H1 (cell line): Measurements from ENCODE around the gene ARHGAP32.

Source experiments
- ASH2L ChIP-seq: fragments of 200-600, 300-600 bp; sonication (generic); IDR thresholded peaks from one replicate; pipeline ENCODE4 v1.7.1; 2017; ENCODE audit warnings: low read length
- CREB1 ChIP-seq: IDR thresholded peaks from 2 replicates; pipeline ENCODE4 v1.6.1; 2012; ENCODE audit warnings: inconsistent platforms
- CTCF ChIP-seq, 3 experiments: IDR thresholded peaks; 1 replicate in 2 of 3; 2 replicates in 1 of 3; pipeline versions ENCODE4 v1.5.1 to v1.6.1; 2011; ENCODE audit warnings: low read length in 3 of 3, mild to moderate bottlenecking in 3 of 3, inconsistent platforms in 2 of 3, low read depth in 1 of 3, moderate library complexity in 1 of 3; ENCODE audit not compliant: insufficient read depth in 1 of 3; ENCODE audit errors: control extremely low read depth in 1 of 3
- EP300 ChIP-seq, 2 experiments: IDR thresholded peaks; 1 replicate in 1 of 2; 2 replicates in 1 of 2; pipeline ENCODE4 v1.6.1; 2011 to 2012; ENCODE audit warnings: low read depth in 2 of 2, low read length in 2 of 2, mild to moderate bottlenecking in 2 of 2, borderline replicate concordance in 1 of 2, inconsistent platforms in 1 of 2, moderate library complexity in 1 of 2
- EZH2 ChIP-seq: fragments of 200-600 bp; sonication (generic); IDR thresholded peaks from 2 replicates; pipeline ENCODE4 v1.7.1; 2012; ENCODE audit warnings: low read depth, mild to moderate bottlenecking, moderate library complexity, low read length, inconsistent platforms; ENCODE audit not compliant: severe bottlenecking
- FOSL1 ChIP-seq: IDR thresholded peaks from 2 replicates; pipeline ENCODE4 v1.6.1; 2011; ENCODE audit warnings: mild to moderate bottlenecking, low read depth, low read length, moderate library complexity; ENCODE audit not compliant: insufficient read depth
- HDAC6 ChIP-seq: IDR thresholded peaks from one replicate; pipeline ENCODE4 v1.7.1; 2012; ENCODE audit warnings: low read depth, mild to moderate bottlenecking, inconsistent platforms, low read length, moderate library complexity
- JUND ChIP-seq: IDR thresholded peaks from 2 replicates; pipeline ENCODE4 v1.6.1; 2011; ENCODE audit warnings: mild to moderate bottlenecking, improper control_type of control experiment, low read length
- POLR2A ChIP-seq, 2 experiments: IDR thresholded peaks; 1 replicate in 1 of 2; 2 replicates in 1 of 2; pipeline ENCODE4 v1.6.1; 2011; ENCODE audit warnings: low read depth in 2 of 2, low read length in 2 of 2, mild to moderate bottlenecking in 2 of 2; ENCODE audit errors: control extremely low read depth in 1 of 2
- POLR2AphosphoS5 ChIP-seq: IDR thresholded peaks from 2 replicates; pipeline ENCODE4 v1.6.1; 2011; ENCODE audit warnings: low read depth, low read length
- RAD21 ChIP-seq, 2 experiments: IDR thresholded peaks in 1 of 2; conservative IDR thresholded peaks in 1 of 2; 2 replicates each; pipeline ENCODE4 v1.6.1; 2011; ENCODE audit warnings: low read depth in 2 of 2, low read length in 2 of 2, improper control_type of control experiment in 1 of 2, inconsistent platforms in 1 of 2, mild to moderate bottlenecking in 1 of 2, moderate library complexity in 1 of 2
- SP2 ChIP-seq: IDR thresholded peaks from 2 replicates; pipeline ENCODE4 v1.6.1; 2012; ENCODE audit warnings: mild to moderate bottlenecking, low read length, inconsistent platforms
- USF2 ChIP-seq: IDR thresholded peaks from 2 replicates; pipeline ENCODE4 v1.6.1; 2011; ENCODE audit warnings: low read length, improper control_type of control experiment
- ZNF274 ChIP-seq: IDR thresholded peaks from 2 replicates; pipeline ENCODE4 v1.7.0; 2012; ENCODE audit warnings: low read length, borderline replicate concordance; ENCODE audit errors: extremely low read depth

- TF ChIP-seq RAD21 (IDR thresholded peaks at IDR 0.05 in 1 of 2, conservative IDR thresholded peaks at IDR 0.05 in 1 of 2; ENCODE audit: low read depth in 2 of 2, low read length in 2 of 2) = no peak
- TF ChIP-seq CREB1 = no peak
- no peak for TF ChIP-seq ZNF274
- TF ChIP-seq CTCF (IDR thresholded peaks at IDR 0.05; ENCODE audit: control extremely low read depth in 1 of 3, insufficient read depth in 1 of 3, low read depth in 1 of 3, low read length in 3 of 3) = no peak
- TF ChIP-seq SP2 = no peak
- no peak for TF ChIP-seq ASH2L
- TF ChIP-seq HDAC6 = no peak
- TF ChIP-seq POLR2A (IDR thresholded peaks at IDR 0.05; ENCODE audit: control extremely low read depth in 1 of 2, low read depth in 2 of 2, low read length in 2 of 2) = no peak
- no peak for TF ChIP-seq POLR2AphosphoS5
- TF ChIP-seq FOSL1 = no peak
- no peak for TF ChIP-seq EZH2
- no peak for TF ChIP-seq USF2
- TF ChIP-seq JUND = no peak
- no peak for TF ChIP-seq EP300 (IDR thresholded peaks at IDR 0.05; ENCODE audit: borderline replicate concordance in 1 of 2, low read depth in 2 of 2, low read length in 2 of 2)
Observed at GRCh38 chr11:129141748-129142523, 50.2 kb downstream of the ARHGAP32 start.
